H9 (cell line): ENCODE results near the gene TUT4. TPM values are rescaled to one million over a fixed set of nuclear protein-coding genes. Genes with fewer than 3 reads are reported as not detected.

Experiments used
- DNase-seq: peaks from one replicate; pipeline ENCODE4 v3.0.0-alpha.2; 2017
- H2AFZ ChIP-seq: one replicate; pipeline ENCODE4 v1.6.1; 2013; ENCODE audit warnings: mild to moderate bottlenecking, low read length, control low read depth, moderate library complexity
- H2AK5ac ChIP-seq: 2 replicates; pipeline ENCODE4 v1.6.1; 2013; ENCODE audit warnings: low read length, control low read depth, mixed read lengths; ENCODE audit not compliant: insufficient read length
- H2BK120ac ChIP-seq: one replicate; pipeline ENCODE4 v1.6.1; 2013; ENCODE audit warnings: low read depth, mild to moderate bottlenecking, low read length, control low read depth, inconsistent platforms; ENCODE audit not compliant: poor library complexity, severe bottlenecking
- H2BK12ac ChIP-seq: 2 replicates; pipeline ENCODE4 v1.6.1; 2013; ENCODE audit warnings: low read length, control low read depth, mixed read lengths, low read depth; ENCODE audit not compliant: insufficient read length
- H2BK15ac ChIP-seq: 2 replicates; pipeline ENCODE4 v1.6.1; 2013; ENCODE audit warnings: low read depth, low read length, control low read depth
- H2BK20ac ChIP-seq: one replicate; pipeline ENCODE4 v1.6.1; 2013; ENCODE audit warnings: low read depth, mild to moderate bottlenecking, low read length, control low read depth, inconsistent platforms; ENCODE audit not compliant: poor library complexity, severe bottlenecking
- H2BK5ac ChIP-seq: 2 replicates; pipeline ENCODE4 v1.6.1; 2013; ENCODE audit warnings: low read length, control low read depth, mixed read lengths; ENCODE audit not compliant: insufficient read length
- H3K14ac ChIP-seq: 2 replicates; pipeline ENCODE4 v1.6.1; 2013; ENCODE audit warnings: low read length, control low read depth; ENCODE audit not compliant: insufficient read depth
- H3K18ac ChIP-seq: 2 replicates; pipeline ENCODE4 v1.6.1; 2013; ENCODE audit warnings: low read depth, mild to moderate bottlenecking, mixed read lengths, low read length, control low read depth; ENCODE audit not compliant: insufficient read length
- H3K23ac ChIP-seq: 2 replicates; pipeline ENCODE4 v1.6.1; 2013; ENCODE audit warnings: low read length, control low read depth, mixed read lengths, low read depth; ENCODE audit not compliant: insufficient read length
- H3K23me2 ChIP-seq: 2 replicates; pipeline ENCODE4 v1.6.1; 2013; ENCODE audit warnings: low read depth, mild to moderate bottlenecking, mixed read lengths, low read length, control low read depth; ENCODE audit not compliant: insufficient read length, poor library complexity, severe bottlenecking
- H3K27ac ChIP-seq: 2 replicates; pipeline ENCODE4 v1.5.1; 2013; ENCODE audit warnings: low read length, control low read depth, mixed read lengths, low read depth; ENCODE audit not compliant: insufficient read length
- H3K27me3 ChIP-seq: 2 replicates; pipeline ENCODE4 v1.6.1; 2013; ENCODE audit warnings: low read length, control low read depth, inconsistent platforms; ENCODE audit not compliant: insufficient read depth
- H3K4ac ChIP-seq: 2 replicates; pipeline ENCODE4 v1.6.1; 2013; ENCODE audit warnings: low read depth, mild to moderate bottlenecking, control low read depth, inconsistent platforms, low read length, moderate library complexity
- H3K4me1 ChIP-seq: 2 replicates; pipeline ENCODE4 v1.6.1; 2013; ENCODE audit warnings: low read length, control low read depth, inconsistent platforms; ENCODE audit not compliant: insufficient read depth
- H3K4me2 ChIP-seq: 2 replicates; pipeline ENCODE4 v1.6.1; 2013; ENCODE audit warnings: low read length, control low read depth, mixed read lengths; ENCODE audit not compliant: insufficient read length, insufficient read depth
- H3K56ac ChIP-seq: 2 replicates; pipeline ENCODE4 v1.6.1; 2013; ENCODE audit warnings: low read depth, mild to moderate bottlenecking, mixed read lengths, low read length, control low read depth; ENCODE audit not compliant: insufficient read length
- H3K79me1 ChIP-seq: 2 replicates; pipeline ENCODE4 v1.6.1; 2013; ENCODE audit warnings: low read depth, mild to moderate bottlenecking, moderate library complexity, low read length, control low read depth, inconsistent platforms; ENCODE audit not compliant: insufficient read depth, poor library complexity, severe bottlenecking
- H3K79me2 ChIP-seq: 2 replicates; pipeline ENCODE4 v1.6.1; 2013; ENCODE audit warnings: low read length, control low read depth, inconsistent platforms; ENCODE audit not compliant: insufficient read depth
- H3K9ac ChIP-seq: 2 replicates; pipeline ENCODE4 v1.6.1; 2013; ENCODE audit warnings: low read length, control low read depth, mixed read lengths; ENCODE audit not compliant: insufficient read length; ENCODE audit errors: extremely low read depth
- H3K9me3 ChIP-seq: one replicate; pipeline ENCODE4 v1.6.1; 2013; ENCODE audit warnings: low read depth, low read length, inconsistent platforms; ENCODE audit not compliant: control insufficient read depth
- H3T11ph ChIP-seq: one replicate; pipeline ENCODE4 v1.6.1; 2013; ENCODE audit warnings: mild to moderate bottlenecking, low read length, control low read depth, inconsistent platforms
- H4K20me1 ChIP-seq: one replicate; pipeline ENCODE4 v1.6.1; 2013; ENCODE audit not compliant: control insufficient read depth, insufficient read length, insufficient read depth
- H4K5ac ChIP-seq: 2 replicates; pipeline ENCODE4 v1.6.1; 2013; ENCODE audit warnings: low read depth, mild to moderate bottlenecking, mixed read lengths, low read length, control low read depth; ENCODE audit not compliant: insufficient read length
- H4K8ac ChIP-seq: replicated peaks from 2 replicates; pipeline ENCODE4 v1.6.1; 2013; ENCODE audit warnings: low read length, control low read depth, mixed read lengths, low read depth; ENCODE audit not compliant: insufficient read length
- H4K91ac ChIP-seq: 2 replicates; pipeline ENCODE4 v1.6.1; 2013; ENCODE audit warnings: low read depth, mild to moderate bottlenecking, moderate library complexity, mixed read lengths, low read length, control low read depth; ENCODE audit not compliant: insufficient read length
- H3K27ac Mint-ChIP-seq, 3 experiments: 2 replicates in 2 of 3; 3 replicates in 1 of 3; pipeline ENCODE4 v1.8.0; 2020 to 2021; ENCODE audit warnings: mixed read lengths in 3 of 3, mild to moderate bottlenecking in 1 of 3, moderate library complexity in 1 of 3
- H3K27me3 Mint-ChIP-seq: 2 replicates; pipeline ENCODE4 v1.8.0; 2021; ENCODE audit warnings: low read depth, mild to moderate bottlenecking, moderate library complexity, mixed read lengths
- H3K36me3 Mint-ChIP-seq, 3 experiments: 2 replicates in 2 of 3; 3 replicates in 1 of 3; pipeline ENCODE4 v1.8.0; 2020 to 2021; ENCODE audit warnings: low read depth in 3 of 3, mixed read lengths in 3 of 3; ENCODE audit not compliant: insufficient read depth in 1 of 3
- H3K4me1 Mint-ChIP-seq, 2 experiments: 2 replicates each; pipeline ENCODE4 v1.8.0; 2020; ENCODE audit warnings: mixed read lengths in 2 of 2
- H3K4me3 Mint-ChIP-seq, 2 experiments: 2 replicates in 1 of 2; 3 replicates in 1 of 2; pipeline ENCODE4 v1.8.0; 2020 to 2021; ENCODE audit warnings: mild to moderate bottlenecking in 2 of 2, mixed read lengths in 2 of 2, moderate library complexity in 1 of 2
- H3K9me3 Mint-ChIP-seq, 2 experiments: 2 replicates in 1 of 2; 3 replicates in 1 of 2; pipeline ENCODE4 v1.8.0; 2020; ENCODE audit warnings: mild to moderate bottlenecking in 2 of 2, mixed read lengths in 2 of 2, moderate library complexity in 1 of 2
- WGBS: extraction: QIAGEN DNeasy Blood & Tissue Kit; methylation state at CpG from one replicate; pipeline ENCODE4 v1.1.7; 2013; ENCODE audit warnings: missing lambda C conversion rate, low lambda C conversion rate, mixed read lengths; ENCODE audit not compliant: insufficient read length; ENCODE audit errors: extremely low coverage; 5-methylcytosine and 5-hydroxymethylcytosine counted together
- total RNA-seq: library from RNA; stranded (reverse); gene quantifications from 2 replicates; pipeline ENCODE4 v1.2.1, GENCODE V29; 2021
- TF ChIP-seq, protein P1 (sequence below): fragments of 200-600 bp; sonication (generic); conservative IDR thresholded peaks from 3 replicates; pipeline ENCODE4 v1.8.0; 2021; ENCODE audit warnings: antibody characterized with exemption, mild to moderate bottlenecking

Gene TUT4
- total RNA-seq, 1 experiment from 2014 or later: 59.3 TPM

GRCh38 chr1:52439976-52440375, 112.9 kb downstream of the TUT4 start:
- no peak overlapping the region for H3K27ac ChIP-seq

More at GRCh38 chr1:52439976-52440375, 112.9 kb downstream of the TUT4 start:
- WGBS: no CpG with 5 or more reads among the region's 4 CpGs
- no peak overlapping the region for H3K9ac ChIP-seq
- H4K91ac ChIP-seq: no peak overlapping the region
- H2AK5ac ChIP-seq: no peak overlapping the region
- no peak overlapping the region for H3K56ac ChIP-seq
- no peak overlapping the region for H2BK5ac ChIP-seq
- TF ChIP-seq, protein P1, sequence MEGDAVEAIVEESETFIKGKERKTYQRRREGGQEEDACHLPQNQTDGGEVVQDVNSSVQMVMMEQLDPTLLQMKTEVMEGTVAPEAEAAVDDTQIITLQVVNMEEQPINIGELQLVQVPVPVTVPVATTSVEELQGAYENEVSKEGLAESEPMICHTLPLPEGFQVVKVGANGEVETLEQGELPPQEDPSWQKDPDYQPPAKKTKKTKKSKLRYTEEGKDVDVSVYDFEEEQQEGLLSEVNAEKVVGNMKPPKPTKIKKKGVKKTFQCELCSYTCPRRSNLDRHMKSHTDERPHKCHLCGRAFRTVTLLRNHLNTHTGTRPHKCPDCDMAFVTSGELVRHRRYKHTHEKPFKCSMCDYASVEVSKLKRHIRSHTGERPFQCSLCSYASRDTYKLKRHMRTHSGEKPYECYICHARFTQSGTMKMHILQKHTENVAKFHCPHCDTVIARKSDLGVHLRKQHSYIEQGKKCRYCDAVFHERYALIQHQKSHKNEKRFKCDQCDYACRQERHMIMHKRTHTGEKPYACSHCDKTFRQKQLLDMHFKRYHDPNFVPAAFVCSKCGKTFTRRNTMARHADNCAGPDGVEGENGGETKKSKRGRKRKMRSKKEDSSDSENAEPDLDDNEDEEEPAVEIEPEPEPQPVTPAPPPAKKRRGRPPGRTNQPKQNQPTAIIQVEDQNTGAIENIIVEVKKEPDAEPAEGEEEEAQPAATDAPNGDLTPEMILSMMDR: no peak
- peaks cover 5% of the 10 kb centered on the region; the same call in 1 of the 2 replicates for H3K4me1 ChIP-seq
- H3K23me2 ChIP-seq: no peaks in the 10 kb centered on the region
- H3K4me1 Mint-ChIP-seq: peaks cover 9 to 10% of the 10 kb centered on the region in 2 experiments
- H3K27me3 ChIP-seq: no peaks in the 10 kb centered on the region
- H4K8ac ChIP-seq: no peak overlapping the region
- no peak overlapping the region for H3K14ac ChIP-seq
- H2BK15ac ChIP-seq: no peak overlapping the region
- H3K79me1 ChIP-seq: no peaks in the 10 kb centered on the region
- no peaks in the 10 kb centered on the region for H3K79me2 ChIP-seq
- H3K27me3 Mint-ChIP-seq: no peaks in the 10 kb centered on the region
- no peak overlapping the region for H3K4me3 Mint-ChIP-seq
- H3T11ph ChIP-seq: no peak overlapping the region
- no peaks in the 10 kb centered on the region for H4K20me1 ChIP-seq
- no peak overlapping the region for H2BK20ac ChIP-seq
- no peak overlapping the region for H3K27ac Mint-ChIP-seq
- peaks cover 3 to 46% (median 31%) of the 10 kb centered on the region in 3 experiments; a peak in 5 of 7 replicates for H3K36me3 Mint-ChIP-seq
- no peak overlapping the region for H2BK120ac ChIP-seq
- no peak overlapping the region for H2BK12ac ChIP-seq
- H3K4ac ChIP-seq: no peak overlapping the region
- no peak overlapping the region for H2AFZ ChIP-seq
- H3K23ac ChIP-seq: no peak overlapping the region
- DNase-seq: no peak
- H3K18ac ChIP-seq: no peak overlapping the region
- no peaks in the 10 kb centered on the region; a peak in 1 of 5 replicates for H3K9me3 Mint-ChIP-seq
- no peaks in the 10 kb centered on the region for H3K9me3 ChIP-seq
- H3K4me2 ChIP-seq: no peak overlapping the region
- H4K5ac ChIP-seq: no peak overlapping the region
